Breast epithelium (tissue), 4 donors: ENCODE data around the gene MBD3L5. TPM values are rescaled to one million over a fixed set of nuclear protein-coding genes. Genes with fewer than 3 reads are reported as not detected.
"Not testable (repeated sequence)": the region's sequence is repeated elsewhere in the genome, so short reads cannot be mapped to it uniquely, and the experiment has no call there.

Source experiments
- DNase-seq, 2 donors: peaks; one replicate each; pipeline ENCODE4 v3.0.0-alpha.2; 2019; ENCODE audit warnings: low spot score in 2 of 2
- H3K27ac ChIP-seq, 2 donors: fragments of 200-600 bp; sonication (generic) in 1 of 2; one replicate each; pipeline ENCODE4 v1.5.1; 2016 to 2019; ENCODE audit warnings: mild to moderate bottlenecking in 1 of 2
- H3K27me3 ChIP-seq, 2 donors: fragments of 200-600 bp; sonication (generic) in 1 of 2; one replicate each; pipeline versions ENCODE4 v1.5.1 to v1.6.0; 2017 to 2019; ENCODE audit warnings: control low read depth in 1 of 2, mild to moderate bottlenecking in 1 of 2
- H3K36me3 ChIP-seq: fragments of 200-600 bp; one replicate; pipeline ENCODE4 v1.5.1; 2019
- H3K4me1 ChIP-seq, 2 donors: fragments of 200-600 bp; sonication (generic); one replicate each; pipeline ENCODE4 v1.5.1; 2016 to 2019; ENCODE audit warnings: control low read depth in 1 of 2
- H3K4me3 ChIP-seq, 3 donors: fragments of 200-600 bp; sonication (generic); 1 replicate in 2 of 3; 2 replicates in 1 of 3; pipeline ENCODE4 v1.5.1; 2016 to 2019; ENCODE audit warnings: mild to moderate bottlenecking in 3 of 3, moderate library complexity in 2 of 3
- H3K9me3 ChIP-seq, 2 donors: fragments of 200-600 bp; sonication (generic) in 1 of 2; one replicate each; pipeline ENCODE4 v1.5.1; 2016 to 2019; ENCODE audit warnings: control low read depth in 1 of 2
- CTCF ChIP-seq, 3 donors: fragments of 450-650 bp; IDR thresholded peaks; one replicate each; pipeline ENCODE4 v1.5.1; 2016 to 2017; ENCODE audit warnings: antibody characterized with exemption in 3 of 3, mild to moderate bottlenecking in 3 of 3, moderate library complexity in 3 of 3
- POLR2A ChIP-seq: fragments of 450-650 bp; IDR thresholded peaks from one replicate; pipeline ENCODE4 v1.6.1; 2016; ENCODE audit warnings: antibody characterized with exemption, mild to moderate bottlenecking, moderate library complexity
- POLR2AphosphoS5 ChIP-seq, 3 donors: sonication (generic); formaldehyde crosslinking; IDR thresholded peaks; one replicate each; pipeline ENCODE4 v1.6.1; 2017; ENCODE audit warnings: antibody characterized with exemption in 3 of 3
- intact Hi-C: fragments of 100-400 bp; cut with DNase I; formaldehyde crosslinking; loops from one replicate; pipeline ENCODE4 v1.15.1; 2023; ENCODE audit warnings: low total_unique reads
- total RNA-seq, 3 donors: library from RNA; depleted of rRNA; stranded (reverse); fragments of >200 nt; gene quantifications; one replicate each; pipeline ENCODE4 v1.1.0, GENCODE V29; 2016

The MBD3L5 gene
- total RNA-seq, 3 donors from 2014 or later = not detected

GRCh38 chr19:7049021-7049420, 18.6 kb downstream of the MBD3L5 start, which contains the start of gene MBD3L2:
MBD3L2 (plus strand) TSS chr19:7049321; CDS start chr19:7049374, 53 bp downstream.
- H3K4me1 ChIP-seq, intact Hi-C loops, DNase-seq, H3K4me3 ChIP-seq, H3K27ac ChIP-seq, H3K36me3 ChIP-seq, H3K27me3 ChIP-seq, H3K9me3 ChIP-seq: not testable (repeated sequence)

GRCh38 chr19:7051421-7051820, 21.0 kb downstream of the MBD3L5 start:
- H3K4me3 ChIP-seq, H3K27ac ChIP-seq, intact Hi-C loops, H3K36me3 ChIP-seq, H3K27me3 ChIP-seq, H3K9me3 ChIP-seq, DNase-seq, H3K4me1 ChIP-seq: not testable (repeated sequence)

- H3K27me3 ChIP-seq, H3K4me1 ChIP-seq, H3K27ac ChIP-seq, DNase-seq, H3K9me3 ChIP-seq, H3K36me3 ChIP-seq, H3K4me3 ChIP-seq, intact Hi-C loops: not testable (repeated sequence)
Observed at GRCh38 chr19:7052896-7053295, 22.5 kb downstream of the MBD3L5 start.

DNA sequence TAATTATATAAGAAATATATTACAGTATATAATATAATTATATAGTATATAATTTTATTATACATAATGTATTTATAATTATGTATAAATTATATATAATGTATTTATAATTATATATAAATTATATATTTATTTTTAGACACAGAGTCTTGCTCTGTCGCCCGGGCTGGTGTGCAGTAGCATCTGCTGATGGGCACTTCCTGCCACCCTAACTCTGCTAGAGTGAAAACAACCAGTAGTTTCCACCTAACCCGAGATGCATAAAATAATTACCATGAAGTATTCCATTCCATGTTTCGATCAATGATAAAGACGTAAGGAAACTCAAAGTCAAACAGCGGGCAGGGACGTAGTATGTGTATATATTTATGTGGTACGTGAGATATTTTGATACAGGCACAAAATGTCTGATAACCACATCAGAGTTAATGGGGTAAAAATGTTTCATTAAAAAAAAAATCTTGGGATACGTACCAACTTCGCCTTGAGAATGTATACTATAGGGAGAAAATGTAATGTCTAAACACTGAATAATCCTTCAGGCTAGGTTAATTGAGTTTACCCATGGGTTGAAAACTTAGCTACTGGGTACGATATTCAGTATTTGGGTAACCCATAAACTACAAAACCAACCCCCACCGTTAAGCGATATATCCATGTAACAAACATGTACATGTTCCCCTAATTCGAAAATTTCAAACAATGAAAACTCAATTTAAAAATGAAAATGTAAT, 24.4 kb downstream of the MBD3L5 start:
- DNase-seq, H3K9me3 ChIP-seq, intact Hi-C loops, H3K4me1 ChIP-seq, H3K4me3 ChIP-seq, H3K36me3 ChIP-seq, H3K27me3 ChIP-seq, H3K27ac ChIP-seq: not testable (repeated sequence)

GRCh38 chr19:7055679-7056078, 25.3 kb downstream of the MBD3L5 start:
- H3K4me3 ChIP-seq, DNase-seq, H3K36me3 ChIP-seq, H3K4me1 ChIP-seq, H3K27me3 ChIP-seq, intact Hi-C loops, H3K9me3 ChIP-seq, H3K27ac ChIP-seq: not testable (repeated sequence)

DNA sequence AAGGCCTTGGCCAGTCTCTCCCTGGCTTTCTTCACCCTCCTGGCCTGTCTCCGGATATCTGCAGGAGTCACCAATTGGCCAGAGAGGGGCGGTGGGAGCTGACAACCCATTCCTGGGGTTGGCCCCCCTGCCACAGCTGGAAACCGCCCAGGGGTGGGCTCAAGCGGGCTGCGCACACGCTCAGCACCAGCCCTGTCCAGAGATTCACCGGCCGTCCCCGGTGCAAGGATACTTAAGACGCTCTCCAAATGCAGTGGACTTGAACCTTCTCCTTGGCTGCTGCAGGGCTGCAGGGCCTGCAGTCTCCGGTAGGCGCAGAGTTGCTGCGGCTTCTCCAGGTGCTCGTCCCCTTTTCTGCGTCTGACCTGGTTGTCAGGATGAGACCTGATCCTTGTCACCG, 26.0 kb downstream of the MBD3L5 start:
- H3K27me3 ChIP-seq, H3K36me3 ChIP-seq, H3K4me3 ChIP-seq, intact Hi-C loops, H3K9me3 ChIP-seq, H3K4me1 ChIP-seq, DNase-seq, H3K27ac ChIP-seq: not testable (repeated sequence)

GRCh38 chr19:7058576-7058975, 28.2 kb downstream of the MBD3L5 start, which contains the start of gene MBD3L3:
MBD3L3 (minus strand) TSS chr19:7058676; CDS start chr19:7058605, 71 bp downstream.
- H3K4me1 ChIP-seq = not testable (repeated sequence)

GRCh38 chr19:7059977-7060376, 29.6 kb downstream of the MBD3L5 start:
- H3K27me3 ChIP-seq, H3K4me1 ChIP-seq, H3K4me3 ChIP-seq, H3K9me3 ChIP-seq, H3K27ac ChIP-seq, intact Hi-C loops, DNase-seq, H3K36me3 ChIP-seq: not testable (repeated sequence)

More at GRCh38 chr19:7058576-7058975, 28.2 kb downstream of the MBD3L5 start, which contains the start of gene MBD3L3:
- H3K9me3 ChIP-seq, H3K27ac ChIP-seq, H3K36me3 ChIP-seq, intact Hi-C loops, DNase-seq, H3K27me3 ChIP-seq, H3K4me3 ChIP-seq: not testable (repeated sequence)

DNA sequence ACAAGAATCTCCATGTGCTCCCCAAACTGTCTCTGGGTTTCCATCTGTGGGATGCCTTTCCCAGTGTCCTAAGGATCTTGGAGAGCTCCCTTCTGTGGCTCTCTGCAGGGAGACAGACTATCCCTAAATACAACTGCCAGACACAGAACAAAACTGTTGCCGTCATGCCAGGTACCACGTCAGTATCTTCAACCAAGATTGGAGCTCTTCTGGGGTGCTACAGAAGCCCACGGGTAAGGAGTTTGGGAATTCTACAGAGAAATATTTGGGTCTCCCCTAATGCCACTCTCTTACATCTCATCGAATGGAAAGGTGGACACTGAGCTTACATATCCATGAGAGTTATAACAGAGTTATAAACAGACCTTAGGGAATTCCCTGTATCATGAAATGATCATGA, 33.0 kb downstream of the MBD3L5 start:
- H3K9me3 ChIP-seq = no peaks in the 10 kb centered on the region
- H3K27me3 ChIP-seq = no peaks in the 10 kb centered on the region
- no peak for DNase-seq
- no peaks in the 10 kb centered on the region for H3K36me3 ChIP-seq
- intact Hi-C loops = no loop called here
- no peak overlapping the region for H3K27ac ChIP-seq
- H3K4me1 ChIP-seq = no peaks in the 10 kb centered on the region
- H3K4me3 ChIP-seq = no peak overlapping the region
- TF ChIP-seq POLR2AphosphoS5 (IDR thresholded peaks at IDR 0.05) (no peak), POLR2A (no peak), CTCF (IDR thresholded peaks at IDR 0.05) (no peak)
